HepG2 (cell line): ENCODE measurements around the gene PSMA7. TPM values are rescaled to one million over a fixed set of nuclear protein-coding genes. Genes with fewer than 3 reads are reported as not detected.

Source experiments
- ATF7 ChIP-seq, 2 experiments: fragments of 450-650 bp in 1 of 2; sonication (generic) in 1 of 2; formaldehyde crosslinking in 1 of 2; IDR thresholded peaks; 2 replicates each; pipeline versions ENCODE4 v1.4.0 to v1.6.1; 2016 to 2020; ENCODE audit warnings: antibody characterized with exemption in 1 of 2, mild to moderate bottlenecking in 1 of 2, missing genetic modification reagents in 1 of 2
- DZIP1 ChIP-seq: sonication (generic); formaldehyde crosslinking; IDR thresholded peaks from 2 replicates; pipeline ENCODE4 v1.5.0; 2020; ENCODE audit warnings: mild to moderate bottlenecking, missing genetic modification reagents
- RORA ChIP-seq: sonication (generic); formaldehyde crosslinking; IDR thresholded peaks from 2 replicates; pipeline ENCODE4 v1.5.0; 2020; ENCODE audit warnings: mild to moderate bottlenecking, missing genetic modification reagents, moderate library complexity
- YEATS2 ChIP-seq: sonication (generic); formaldehyde crosslinking; IDR thresholded peaks from 2 replicates; pipeline ENCODE4 v1.4.0; 2020; ENCODE audit warnings: missing genetic modification reagents, borderline replicate concordance
- ZBTB40 ChIP-seq, 2 experiments: fragments of 450-650 bp in 1 of 2; sonication (generic) in 1 of 2; formaldehyde crosslinking in 1 of 2; IDR thresholded peaks; 2 replicates each; pipeline versions ENCODE4 v1.6.1 to v1.8.0; 2016 to 2022; ENCODE audit warnings: antibody characterized with exemption in 1 of 2, mild to moderate bottlenecking in 1 of 2, missing genetic modification reagents in 1 of 2
- ZNF609 ChIP-seq: sonication (generic); formaldehyde crosslinking; IDR thresholded peaks from 2 replicates; pipeline ENCODE4 v1.4.0; 2020; ENCODE audit warnings: mild to moderate bottlenecking, missing genetic modification reagents, borderline replicate concordance
- polyA plus RNA-seq, 8 experiments: library from polyadenylated mRNA; depleted of rRNA in 3 of 8; stranded (reverse) in 7 of 8; unstranded in 1 of 8; fragments of >200 nt; fragmentation: Illumina TruSeq in 4 of 8; extraction: Trizol in 4 of 8; gene quantifications; 2 replicates each; pipeline versions ENCODE4 v1.2.1 to v1.2.3, GENCODE V29; 2011 to 2016; ENCODE audit warnings: low read depth in 4 of 8, missing spikeins in 1 of 8, mixed read lengths in 1 of 8; ENCODE audit not compliant: insufficient read depth in 1 of 8
- total RNA-seq, 5 experiments: library from RNA; depleted of rRNA; stranded (reverse); fragments of >200 nt; fragmentation: Illumina TruSeq; extraction: Trizol; gene quantifications; 2 replicates each; pipeline ENCODE4 v1.2.3, GENCODE V29; 2016; ENCODE audit warnings: low read depth in 1 of 5

The PSMA7 gene
- total and polyA plus RNA-seq, 2 of the 13 experiments (the other 11 are each of a cell fraction or from before 2014, with no cell fraction given), result 531 to 631 TPM

GRCh38 chr20:62088258-62089127, 54.7 kb downstream of the PSMA7 start (continued):
- no peak; the same call in 1 of the 2 replicates for TF ChIP-seq ZBTB40 (IDR thresholded peaks at IDR 0.05)
- TF ChIP-seq ZBTB40 (CRISPR knock-in tag; IDR thresholded peaks at IDR 0.05), result no peak
- TF ChIP-seq RORA (CRISPR knock-in tag), result no peak
- no peak for TF ChIP-seq DZIP1 (CRISPR knock-in tag)
- TF ChIP-seq ZNF609 (CRISPR knock-in tag), result no peak
- peak; percentile 94 for TF ChIP-seq ATF7 (IDR thresholded peaks at IDR 0.05)
- TF ChIP-seq ATF7 (CRISPR knock-in tag; IDR thresholded peaks at IDR 0.05), result 0 out of 2 replicates have a peak, but pooled peaks have one; percentile 58
- no peak for TF ChIP-seq YEATS2 (CRISPR knock-in tag)
